HEK293T (cell line): ENCODE data around the gene PLA2G4D.

Experiments
- ARNT ChIP-seq: fragments of 450-650 bp; IDR thresholded peaks from 2 replicates; pipeline ENCODE4 v1.6.1; 2017; ENCODE audit warnings: mild to moderate bottlenecking
- BHLHE40 ChIP-seq: fragments of 450-650 bp; IDR thresholded peaks from 2 replicates; pipeline ENCODE4 v1.6.1; 2016; ENCODE audit warnings: mild to moderate bottlenecking, moderate library complexity, borderline replicate concordance
- CTBP1 ChIP-seq: fragments of 450-650 bp; IDR thresholded peaks from 2 replicates; pipeline ENCODE4 v1.6.1; 2016; ENCODE audit warnings: borderline replicate concordance
- ELF4 ChIP-seq: fragments of 450-650 bp; IDR thresholded peaks from 2 replicates; pipeline ENCODE4 v1.6.1; 2017; ENCODE audit warnings: antibody characterized with exemption
- FOXA1 ChIP-seq: fragments of 450-650 bp; IDR thresholded peaks from 2 replicates; pipeline ENCODE4 v1.6.1; 2016; ENCODE audit warnings: mild to moderate bottlenecking
- FOXK2 ChIP-seq: fragments of 450-650 bp; IDR thresholded peaks from 2 replicates; pipeline ENCODE4 v1.6.1; 2016; ENCODE audit warnings: mild to moderate bottlenecking
- FOXM1 ChIP-seq: fragments of 450-650 bp; IDR thresholded peaks from 2 replicates; pipeline ENCODE4 v1.6.1; 2017; ENCODE audit warnings: mild to moderate bottlenecking, borderline replicate concordance
- HDGF ChIP-seq: fragments of 450-650 bp; IDR thresholded peaks from 2 replicates; pipeline ENCODE4 v1.6.1; 2017; ENCODE audit warnings: antibody characterized with exemption, borderline replicate concordance
- LEF1 ChIP-seq: fragments of 450-650 bp; IDR thresholded peaks from 2 replicates; pipeline ENCODE4 v1.6.1; 2017; ENCODE audit warnings: mild to moderate bottlenecking, borderline replicate concordance
- NFRKB ChIP-seq: fragments of 450-650 bp; IDR thresholded peaks from 2 replicates; pipeline ENCODE4 v1.6.1; 2016; ENCODE audit warnings: mild to moderate bottlenecking, moderate library complexity
- SP1 ChIP-seq: fragments of 450-650 bp; IDR thresholded peaks from 2 replicates; pipeline ENCODE4 v1.6.1; 2017
- SUZ12 ChIP-seq: fragments of 450-650 bp; IDR thresholded peaks from 2 replicates; pipeline ENCODE4 v1.6.1; 2016; ENCODE audit warnings: mild to moderate bottlenecking
- TARDBP ChIP-seq: fragments of 450-650 bp; IDR thresholded peaks from 2 replicates; pipeline ENCODE4 v1.6.1; 2016
- ZNF384 ChIP-seq: fragments of 450-650 bp; IDR thresholded peaks from 2 replicates; pipeline ENCODE4 v1.6.1; 2016

DNA sequence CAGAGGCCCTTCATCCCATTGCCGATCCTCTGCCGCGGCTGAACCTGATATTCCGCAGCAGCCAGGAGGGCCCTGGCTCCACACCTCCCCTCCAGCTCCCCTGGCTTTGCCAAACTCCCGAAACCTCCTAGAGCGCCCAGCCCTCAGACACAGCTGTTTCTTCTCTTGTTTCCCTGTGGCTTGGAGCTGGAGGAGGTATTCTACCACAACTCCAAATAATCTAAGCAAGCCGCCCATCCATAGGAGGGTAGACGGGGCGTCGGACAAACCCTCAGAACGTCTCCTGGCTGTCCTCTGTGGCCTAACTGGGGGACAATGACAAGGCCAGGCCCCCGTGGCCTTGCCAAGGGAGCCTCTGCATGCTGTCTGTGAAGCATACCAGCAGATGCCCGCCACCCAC is 10.4 kb downstream of the PLA2G4D start:
- no peak for TF ChIP-seq BHLHE40
- TF ChIP-seq SP1, result no peak
- TF ChIP-seq FOXA1, result no peak
- no peak for TF ChIP-seq ARNT
- no peak for TF ChIP-seq ZNF384
- no peak for TF ChIP-seq HDGF
- no peak for TF ChIP-seq TARDBP
- no peak for TF ChIP-seq NFRKB
- TF ChIP-seq FOXK2, result no peak
- TF ChIP-seq CTBP1, result no peak
- TF ChIP-seq SUZ12, result no peak
- TF ChIP-seq LEF1, result no peak
- TF ChIP-seq ELF4, result no peak
- TF ChIP-seq FOXM1, result no peak
